ENCODE measurements around the gene RANBP1. TPM values are rescaled to one million over a fixed set of nuclear protein-coding genes. Genes with fewer than 3 reads are reported as not detected.

Gene RANBP1
- total and polyA plus RNA-seq, 9 of the 15 experiments (the other 6 are each of a cell fraction or from before 2014, with no cell fraction given): 162 to 2,891 (median 1,289) TPM

- Histone ChIP-seq H3K4me2 (ENCODE audit: insufficient read depth, low read length) (no peak overlapping the region), H3K79me2 (ENCODE audit: control insufficient read depth, insufficient read depth, low read length) (peaks cover 28% of the 10 kb centered on the region), H3K4me3 (no peak overlapping the region), H3K9ac (ENCODE audit: insufficient read depth in 1 of 2, low read depth in 2 of 2, low read length in 2 of 2) (peak overlapping the region in 1 of 2 experiments; percentile 73; a peak in 2 of 4 replicates), H4K20me1 (replicated peaks; ENCODE audit: control insufficient read depth, insufficient read depth, low read length) (peaks cover 55% of the 10 kb centered on the region), H3K27me3 (ENCODE audit: control insufficient read depth in 2 of 2, insufficient read depth in 2 of 2, low read length in 2 of 2) (no peaks in the 10 kb centered on the region), H3K4me1 (replicated peaks in 1 of 2; ENCODE audit: control insufficient read depth in 2 of 2, insufficient read depth in 2 of 2, low read length in 2 of 2) (peaks cover 10 to 84% of the 10 kb centered on the region in 2 experiments; a peak in 4 of 5 replicates), H2AFZ (ENCODE audit: low read depth, low read length) (no peak overlapping the region), H3K36me3 (ENCODE audit: control insufficient read depth, insufficient read depth, low read length) (peaks cover 92% of the 10 kb centered on the region), H3K9me1 (ENCODE audit: control insufficient read depth, insufficient read depth, low read length) (no peaks in the 10 kb centered on the region), H3K9me3 (replicated peaks; ENCODE audit: control insufficient read depth, insufficient read depth, low read depth, low read length) (no peaks in the 10 kb centered on the region), H3K27ac (ENCODE audit: extremely low read depth, low read depth, low read length) (peak overlapping the region; percentile 18; the same call in 1 of the 3 replicates)
- CTCF ChIA-PET (ENCODE audit: low intra/inter-chr PET ratio): interaction anchor here (0.6 to 1.2 kb wide), 2 partner anchors 16 to 149 kb away, joined by 4 to 5 read pairs; no protein-coding TSS in a partner anchor
- POLR2A ChIA-PET: interaction anchor here (0.6 to 20.7 kb wide), 20 partner anchors 6 to 312 kb away, joined by 3 to 513 read pairs (median 4); partner anchors contain the start of genes COMT, RANBP1, TRMT2A and TXNRD2
- FAIRE-seq (no peak), DNase-seq (ENCODE audit: extremely low read depth in 1 of 4, low spot score in 3 of 4) (no peak), ATAC-seq (peak; percentile 1)
- intact Hi-C loops (cut with micrococcal nuclease) (no loop called here), in situ Hi-C loops (cut with MboI) (loop anchor here (10.0 kb wide), 1 partner anchor 387 kb away; the partner anchor contains the start of gene GP1BB)
- WGBS (ENCODE audit: insufficient coverage, low coverage, missing lambda C conversion rate): 84% methylated on average over 7 of the region's 7 CpGs
- BruUV-seq (replicated peaks): no TSS peak
- TF ChIP-seq ZNF764 (CRISPR knock-in tag; IDR thresholded peaks at IDR 0.05; ENCODE audit: low read depth) (0 out of 2 replicates have a peak, but pooled peaks have one; percentile 57), HBP1 (CRISPR knock-in tag; IDR thresholded peaks at IDR 0.05) (peak; percentile 78), TEAD1 (CRISPR knock-in tag; IDR thresholded peaks at IDR 0.05) (peak in 1 of 2 experiments; percentile 12; a peak in 1 of 4 replicates), CREB3 (tag; conservative IDR thresholded peaks at IDR 0.05; ENCODE audit: low read depth) (no peak), RBFOX2 (IDR thresholded peaks at IDR 0.05; ENCODE audit: low read depth, low read length) (peak; percentile 66), ZNF445 (CRISPR knock-in tag; IDR thresholded peaks at IDR 0.05; ENCODE audit: low read depth) (peak; percentile 56; the same call in 1 of the 2 replicates), ZNF23 (CRISPR knock-in tag; IDR thresholded peaks at IDR 0.05) (peak; percentile 76; the same call in 1 of the 2 replicates), DPF2 (IDR thresholded peaks at IDR 0.05) (no peak), ZNF133 (CRISPR knock-in tag; IDR thresholded peaks at IDR 0.05) (peak; percentile 68; the same call in 1 of the 2 replicates), SLC30A9 (CRISPR knock-in tag; IDR thresholded peaks at IDR 0.05) (no peak), BCL6 (CRISPR knock-in tag; IDR thresholded peaks at IDR 0.05) (peak; percentile 68), NR2F6 (CRISPR knock-in tag; IDR thresholded peaks at IDR 0.05) (peak; percentile 91), SOX6 (IDR thresholded peaks at IDR 0.05) (no peak), USF2 (CRISPR knock-in tag; IDR thresholded peaks at IDR 0.05) (no peak), RCOR1 (IDR thresholded peaks at IDR 0.05; ENCODE audit: borderline replicate concordance in 1 of 2, low read depth in 2 of 2, low read length in 2 of 2) (peak in 1 of 2 experiments; percentile 15; a peak in 1 of 4 replicates), ZKSCAN3 (CRISPR knock-in tag; IDR thresholded peaks at IDR 0.05) (peak; percentile 51; the same call in 1 of the 2 replicates)
- TF ChIP-seq, protein P1, sequence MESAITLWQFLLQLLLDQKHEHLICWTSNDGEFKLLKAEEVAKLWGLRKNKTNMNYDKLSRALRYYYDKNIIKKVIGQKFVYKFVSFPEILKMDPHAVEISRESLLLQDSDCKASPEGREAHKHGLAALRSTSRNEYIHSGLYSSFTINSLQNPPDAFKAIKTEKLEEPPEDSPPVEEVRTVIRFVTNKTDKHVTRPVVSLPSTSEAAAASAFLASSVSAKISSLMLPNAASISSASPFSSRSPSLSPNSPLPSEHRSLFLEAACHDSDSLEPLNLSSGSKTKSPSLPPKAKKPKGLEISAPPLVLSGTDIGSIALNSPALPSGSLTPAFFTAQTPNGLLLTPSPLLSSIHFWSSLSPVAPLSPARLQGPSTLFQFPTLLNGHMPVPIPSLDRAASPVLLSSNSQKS (CRISPR knock-in tag; IDR thresholded peaks at IDR 0.05): peak; percentile 82; the same call in 1 of the 2 replicates
Observed at GRCh38 chr22:20111689-20112622, 3.9 kb upstream of the RANBP1 start.

Measured in K562 (cell line).